Osteocyte (in vitro differentiated cells): ENCODE measurements around the gene ADD2. TPM values are rescaled to one million over a fixed set of nuclear protein-coding genes. Genes with fewer than 3 reads are reported as not detected.

ENCODE experiments used
- DNase-seq: peaks from one replicate; pipeline ENCODE4 v3.0.0; 2021; ENCODE audit warnings: mixed read lengths; ENCODE audit not compliant: unreplicated experiment; ENCODE audit errors: extremely low spot score
- H3K27ac Mint-ChIP-seq: one replicate; pipeline ENCODE4 v1.8.0; 2021; ENCODE audit warnings: mild to moderate bottlenecking, mixed read lengths; ENCODE audit not compliant: unreplicated experiment
- H3K27me3 Mint-ChIP-seq: one replicate; pipeline ENCODE4 v1.8.0; 2021; ENCODE audit warnings: mixed read lengths; ENCODE audit not compliant: unreplicated experiment
- H3K36me3 Mint-ChIP-seq: one replicate; pipeline ENCODE4 v1.8.0; 2021; ENCODE audit warnings: mixed read lengths; ENCODE audit not compliant: unreplicated experiment
- H3K4me1 Mint-ChIP-seq: one replicate; pipeline ENCODE4 v1.8.0; 2021; ENCODE audit warnings: mixed read lengths; ENCODE audit not compliant: unreplicated experiment
- H3K4me3 Mint-ChIP-seq: one replicate; pipeline ENCODE4 v1.8.0; 2021; ENCODE audit warnings: mild to moderate bottlenecking, moderate library complexity, mixed read lengths; ENCODE audit not compliant: unreplicated experiment
- H3K9me3 Mint-ChIP-seq: one replicate; pipeline ENCODE4 v1.8.0; 2021; ENCODE audit warnings: mixed read lengths; ENCODE audit not compliant: unreplicated experiment
- CTCF ChIP-seq: fragments of 200-600 bp; sonication (generic); IDR thresholded peaks from 2 replicates; pipeline ENCODE4 v1.5.0; 2021; ENCODE audit warnings: antibody characterized with exemption, mild to moderate bottlenecking, moderate library complexity
- total RNA-seq: library from RNA; stranded (reverse); gene quantifications from 2 replicates; pipeline ENCODE4 v1.2.1, GENCODE V29; 2021

Gene ADD2
- total RNA-seq, 1 donor from 2014 or later = not detected

GRCh38 chr2:70639841-70640436 lies 128.1 kb downstream of the ADD2 start:
- peaks cover 25% of the 10 kb centered on the region for H3K27me3 Mint-ChIP-seq
- no peaks in the 10 kb centered on the region for H3K4me1 Mint-ChIP-seq
- H3K36me3 Mint-ChIP-seq = no peaks in the 10 kb centered on the region
- H3K9me3 Mint-ChIP-seq = no peaks in the 10 kb centered on the region
- peak; percentile 48 for DNase-seq
- no peak overlapping the region for H3K27ac Mint-ChIP-seq
- no peak overlapping the region for H3K4me3 Mint-ChIP-seq
- TF ChIP-seq CTCF = no peak

DNA sequence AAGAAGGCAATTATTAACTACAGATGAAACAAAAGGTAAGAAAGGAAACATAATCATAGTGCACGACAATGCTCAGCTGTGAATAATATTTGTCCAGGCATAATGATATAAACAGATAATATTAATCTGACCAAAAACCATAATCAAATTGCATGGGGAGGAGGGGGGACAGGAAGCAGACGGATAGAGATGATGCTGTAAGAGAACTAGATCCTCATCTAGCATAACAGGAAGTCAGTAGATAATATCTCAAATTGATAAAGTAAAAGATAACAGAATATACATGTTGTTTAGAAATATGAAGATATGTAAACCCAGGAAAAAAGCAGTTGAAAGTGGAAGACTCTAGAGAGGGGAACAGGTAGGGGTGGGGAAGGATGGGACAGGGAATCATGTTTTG lies 129.4 kb downstream of the ADD2 start:
- peaks cover 28% of the 10 kb centered on the region for H3K27me3 Mint-ChIP-seq

DNA sequence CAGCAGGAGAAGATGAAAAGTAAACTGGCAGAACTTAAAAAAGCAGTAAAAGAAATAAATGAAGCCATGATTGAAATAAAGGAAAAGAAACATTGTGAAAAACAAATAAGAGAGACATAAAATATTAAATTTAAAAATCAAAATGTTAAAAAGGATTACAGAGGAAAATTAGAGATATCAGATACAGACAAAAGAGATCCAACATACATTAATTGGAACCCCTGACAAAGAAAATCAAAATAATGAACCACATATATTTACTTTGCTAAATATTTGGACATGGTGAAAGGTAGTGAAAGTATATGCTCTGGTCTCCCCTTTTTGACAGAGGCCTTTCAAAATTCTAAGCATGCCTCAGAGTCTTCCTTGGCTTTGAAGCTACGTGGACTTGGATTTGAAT lies 134.5 kb downstream of the ADD2 start:
- TF ChIP-seq CTCF = no peak
- H3K4me1 Mint-ChIP-seq = no peaks in the 10 kb centered on the region
- DNase-seq = no peak
- no peak overlapping the region for H3K27ac Mint-ChIP-seq
- H3K4me3 Mint-ChIP-seq = no peak overlapping the region
- no peaks in the 10 kb centered on the region for H3K36me3 Mint-ChIP-seq
- peaks cover 8% of the 10 kb centered on the region for H3K9me3 Mint-ChIP-seq
- H3K27me3 Mint-ChIP-seq = peaks cover 51% of the 10 kb centered on the region

More for the DNA sequence above, 129.4 kb downstream of the ADD2 start:
- Mint-ChIP-seq H3K9me3 (peaks cover 4% of the 10 kb centered on the region), H3K4me3 (no peak overlapping the region), H3K4me1 (no peaks in the 10 kb centered on the region), H3K36me3 (no peaks in the 10 kb centered on the region), H3K27ac (no peak overlapping the region)
- no peak for DNase-seq
- no peak for TF ChIP-seq CTCF

DNA sequence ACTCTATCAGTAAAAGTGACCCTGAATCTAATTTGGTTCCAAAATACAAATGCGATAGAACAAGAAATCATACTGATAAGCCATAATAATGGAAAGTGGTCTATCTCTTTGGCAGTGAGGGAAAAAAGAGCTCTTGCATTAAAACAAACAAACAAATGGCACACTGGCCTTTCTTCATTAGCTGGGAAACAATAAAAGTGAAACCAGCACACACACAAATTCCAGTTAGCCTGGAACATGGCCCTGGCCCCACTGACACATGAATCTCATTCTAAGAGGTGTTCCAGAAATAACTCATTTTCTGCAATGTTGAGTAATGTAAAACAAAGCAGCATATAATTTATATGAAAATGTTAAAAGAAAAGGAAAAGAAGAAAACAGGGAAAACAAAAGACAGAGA lies 135.0 kb downstream of the ADD2 start:
- H3K9me3 Mint-ChIP-seq = peaks cover 8% of the 10 kb centered on the region
- no peak for DNase-seq
- H3K36me3 Mint-ChIP-seq = no peaks in the 10 kb centered on the region
- H3K4me3 Mint-ChIP-seq = no peak overlapping the region
- H3K4me1 Mint-ChIP-seq = no peaks in the 10 kb centered on the region
- no peak for TF ChIP-seq CTCF
- H3K27me3 Mint-ChIP-seq = peaks cover 50% of the 10 kb centered on the region
- no peak overlapping the region for H3K27ac Mint-ChIP-seq

- H3K9me3 Mint-ChIP-seq = peaks cover 8% of the 10 kb centered on the region
- no peak overlapping the region for H3K4me3 Mint-ChIP-seq
- no peaks in the 10 kb centered on the region for H3K36me3 Mint-ChIP-seq
- peaks cover 50% of the 10 kb centered on the region for H3K27me3 Mint-ChIP-seq
- no peak overlapping the region for H3K27ac Mint-ChIP-seq
- DNase-seq = no peak
- TF ChIP-seq CTCF = no peak
- H3K4me1 Mint-ChIP-seq = no peaks in the 10 kb centered on the region
Measured at GRCh38 chr2:70632388-70632787, 135.6 kb downstream of the ADD2 start.
